HEK293 (cell line): Measurements from ENCODE around the gene PINLYP.

Experiments used
- BCL11B ChIP-seq: fragments of 450-650 bp; formaldehyde crosslinking; IDR thresholded peaks from 2 replicates; pipeline ENCODE4 v1.5.1; 2016; ENCODE audit warnings: low read depth, missing biosample characterization, missing genetic modification characterization
- GLIS1 ChIP-seq: fragments of 450-650 bp; formaldehyde crosslinking; IDR thresholded peaks from 2 replicates; pipeline ENCODE4 v1.5.1; 2016; ENCODE audit warnings: missing biosample characterization, missing genetic modification characterization
- IKZF3 ChIP-seq: fragments of 450-650 bp; IDR thresholded peaks from 2 replicates; pipeline ENCODE4 v1.5.0; 2018; ENCODE audit warnings: missing biosample characterization, mild to moderate bottlenecking, missing genetic modification characterization, moderate library complexity
- MZF1 ChIP-seq: fragments of 450-650 bp; formaldehyde crosslinking; IDR thresholded peaks from 2 replicates; pipeline ENCODE4 v1.5.1; 2017; ENCODE audit warnings: missing biosample characterization, missing genetic modification characterization, borderline replicate concordance
- ZBTB17 ChIP-seq: fragments of 450-650 bp; formaldehyde crosslinking; IDR thresholded peaks from 2 replicates; pipeline ENCODE4 v1.5.1; 2016; ENCODE audit warnings: missing biosample characterization, missing genetic modification characterization
- ZBTB48 ChIP-seq: fragments of 450-650 bp; formaldehyde crosslinking; IDR thresholded peaks from 2 replicates; pipeline ENCODE4 v1.5.1; 2016; ENCODE audit warnings: missing biosample characterization, missing genetic modification characterization
- ZFP3 ChIP-seq: fragments of 450-650 bp; formaldehyde crosslinking; IDR thresholded peaks from 2 replicates; pipeline ENCODE4 v1.5.1; 2016; ENCODE audit warnings: low read depth, missing biosample characterization, missing genetic modification characterization
- ZNF114 ChIP-seq: fragments of 450-650 bp; formaldehyde crosslinking; IDR thresholded peaks from 2 replicates; pipeline ENCODE4 v1.5.0; 2017; ENCODE audit warnings: missing biosample characterization, missing genetic modification characterization
- ZNF140 ChIP-seq: fragments of 450-650 bp; formaldehyde crosslinking; IDR thresholded peaks from 2 replicates; pipeline ENCODE4 v1.5.1; 2016; ENCODE audit warnings: missing biosample characterization, missing genetic modification characterization
- ZNF155 ChIP-seq: fragments of 450-650 bp; formaldehyde crosslinking; IDR thresholded peaks from 2 replicates; pipeline ENCODE4 v1.5.1; 2016; ENCODE audit warnings: missing biosample characterization, missing genetic modification characterization
- ZNF174 ChIP-seq: fragments of 450-650 bp; formaldehyde crosslinking; IDR thresholded peaks from 2 replicates; pipeline ENCODE4 v1.5.0; 2017; ENCODE audit warnings: missing biosample characterization, mild to moderate bottlenecking, missing genetic modification characterization
- ZNF19 ChIP-seq: fragments of 450-650 bp; formaldehyde crosslinking; IDR thresholded peaks from 2 replicates; pipeline ENCODE4; 2016; ENCODE audit warnings: missing biosample characterization, missing genetic modification characterization, low read depth
- ZNF214 ChIP-seq: fragments of 450-650 bp; formaldehyde crosslinking; IDR thresholded peaks from 2 replicates; pipeline ENCODE4 v1.5.1; 2017; ENCODE audit warnings: missing biosample characterization, mild to moderate bottlenecking, missing genetic modification characterization, borderline replicate concordance
- ZNF266 ChIP-seq: fragments of 450-650 bp; formaldehyde crosslinking; IDR thresholded peaks from 2 replicates; pipeline ENCODE4 v1.5.1; 2016; ENCODE audit warnings: missing biosample characterization, missing genetic modification characterization, low read depth
- ZNF354C ChIP-seq: fragments of 450-650 bp; formaldehyde crosslinking; IDR thresholded peaks from 2 replicates; pipeline ENCODE4 v1.5.1; 2016; ENCODE audit warnings: missing biosample characterization, missing genetic modification characterization, low read depth, borderline replicate concordance
- ZNF366 ChIP-seq: fragments of 450-650 bp; formaldehyde crosslinking; conservative IDR thresholded peaks from 2 replicates; pipeline ENCODE4 v1.5.1; 2016; ENCODE audit warnings: missing biosample characterization, missing genetic modification characterization
- ZNF423 ChIP-seq: fragments of 450-650 bp; formaldehyde crosslinking; IDR thresholded peaks from 2 replicates; pipeline ENCODE4 v1.5.1; 2016; ENCODE audit warnings: missing biosample characterization, missing genetic modification characterization
- ZNF521 ChIP-seq: fragments of 450-650 bp; formaldehyde crosslinking; IDR thresholded peaks from 2 replicates; pipeline ENCODE4 v1.5.1; 2017; ENCODE audit warnings: missing biosample characterization, mild to moderate bottlenecking, missing genetic modification characterization
- ZNF555 ChIP-seq: fragments of 450-650 bp; formaldehyde crosslinking; conservative IDR thresholded peaks from 2 replicates; pipeline ENCODE4 v1.5.1; 2017; ENCODE audit warnings: missing biosample characterization, mild to moderate bottlenecking, missing genetic modification characterization, inconsistent platforms
- ZNF596 ChIP-seq: fragments of 450-650 bp; IDR thresholded peaks from 2 replicates; pipeline ENCODE4 v1.5.0; 2018; ENCODE audit warnings: missing biosample characterization, mild to moderate bottlenecking, missing genetic modification characterization, moderate library complexity
- ZNF623 ChIP-seq: fragments of 450-650 bp; formaldehyde crosslinking; IDR thresholded peaks from 2 replicates; pipeline ENCODE4 v1.5.1; 2016; ENCODE audit warnings: missing biosample characterization, missing genetic modification characterization
- ZNF624 ChIP-seq: fragments of 450-650 bp; formaldehyde crosslinking; IDR thresholded peaks from 2 replicates; pipeline ENCODE4 v1.5.1; 2017; ENCODE audit warnings: missing biosample characterization, missing genetic modification characterization
- ZNF629 ChIP-seq: fragments of 450-650 bp; formaldehyde crosslinking; IDR thresholded peaks from 2 replicates; pipeline ENCODE4 v1.5.1; 2017; ENCODE audit warnings: missing biosample characterization, missing genetic modification characterization
- ZNF677 ChIP-seq: fragments of 450-650 bp; IDR thresholded peaks from 2 replicates; pipeline ENCODE4 v1.5.0; 2018; ENCODE audit warnings: missing biosample characterization, mild to moderate bottlenecking, missing genetic modification characterization, moderate library complexity
- ZNF76 ChIP-seq: fragments of 450-650 bp; formaldehyde crosslinking; IDR thresholded peaks from 2 replicates; pipeline ENCODE4; 2016; ENCODE audit warnings: low read depth, missing biosample characterization, missing genetic modification characterization, borderline replicate concordance
- TF ChIP-seq, protein P1 (sequence below): fragments of 450-650 bp; formaldehyde crosslinking; IDR thresholded peaks from 2 replicates; pipeline ENCODE4 v1.5.1; 2016; ENCODE audit warnings: missing biosample characterization, missing genetic modification characterization
- TF ChIP-seq, protein P2 (sequence below): fragments of 450-650 bp; formaldehyde crosslinking; IDR thresholded peaks from 2 replicates; pipeline ENCODE4 v1.5.1; 2017; ENCODE audit warnings: missing biosample characterization, missing genetic modification characterization
- TF ChIP-seq, protein P3 (sequence below): fragments of 450-650 bp; formaldehyde crosslinking; conservative IDR thresholded peaks from 2 replicates; pipeline ENCODE4 v1.5.1; 2016; ENCODE audit warnings: low read depth, missing biosample characterization, missing genetic modification characterization
- TF ChIP-seq, protein P4 (sequence below): fragments of 450-650 bp; formaldehyde crosslinking; IDR thresholded peaks from 2 replicates; pipeline ENCODE4 v1.5.1; 2017; ENCODE audit warnings: missing biosample characterization, missing genetic modification characterization
- TF ChIP-seq, protein P5 (sequence below): fragments of 450-650 bp; formaldehyde crosslinking; IDR thresholded peaks from 2 replicates; pipeline ENCODE4 v1.5.1; 2016; ENCODE audit warnings: missing biosample characterization, missing genetic modification characterization

Gene PINLYP

DNA sequence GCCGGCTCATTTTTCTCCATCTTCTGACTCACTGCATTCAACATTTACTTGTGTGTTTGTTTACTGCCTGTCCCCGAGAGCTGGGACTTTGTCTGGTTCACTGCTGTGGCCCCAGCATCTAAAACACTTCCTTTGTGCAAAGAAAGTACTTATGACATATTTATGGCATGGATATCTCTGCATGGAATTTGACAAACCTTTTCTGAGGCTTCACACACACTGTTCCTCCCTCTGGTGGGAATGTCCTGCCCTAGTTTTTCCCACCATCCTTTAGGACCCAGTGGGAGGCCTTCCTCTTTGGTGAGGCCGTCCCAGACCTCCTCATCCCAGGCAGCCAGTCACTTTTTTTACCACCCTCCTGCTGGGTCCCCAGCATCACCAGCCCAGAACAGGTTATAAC is 34.9 kb downstream of the PINLYP start (continued):
- no peak for TF ChIP-seq ZNF555 (tag by site-specific recombination)
- TF ChIP-seq, protein P1, sequence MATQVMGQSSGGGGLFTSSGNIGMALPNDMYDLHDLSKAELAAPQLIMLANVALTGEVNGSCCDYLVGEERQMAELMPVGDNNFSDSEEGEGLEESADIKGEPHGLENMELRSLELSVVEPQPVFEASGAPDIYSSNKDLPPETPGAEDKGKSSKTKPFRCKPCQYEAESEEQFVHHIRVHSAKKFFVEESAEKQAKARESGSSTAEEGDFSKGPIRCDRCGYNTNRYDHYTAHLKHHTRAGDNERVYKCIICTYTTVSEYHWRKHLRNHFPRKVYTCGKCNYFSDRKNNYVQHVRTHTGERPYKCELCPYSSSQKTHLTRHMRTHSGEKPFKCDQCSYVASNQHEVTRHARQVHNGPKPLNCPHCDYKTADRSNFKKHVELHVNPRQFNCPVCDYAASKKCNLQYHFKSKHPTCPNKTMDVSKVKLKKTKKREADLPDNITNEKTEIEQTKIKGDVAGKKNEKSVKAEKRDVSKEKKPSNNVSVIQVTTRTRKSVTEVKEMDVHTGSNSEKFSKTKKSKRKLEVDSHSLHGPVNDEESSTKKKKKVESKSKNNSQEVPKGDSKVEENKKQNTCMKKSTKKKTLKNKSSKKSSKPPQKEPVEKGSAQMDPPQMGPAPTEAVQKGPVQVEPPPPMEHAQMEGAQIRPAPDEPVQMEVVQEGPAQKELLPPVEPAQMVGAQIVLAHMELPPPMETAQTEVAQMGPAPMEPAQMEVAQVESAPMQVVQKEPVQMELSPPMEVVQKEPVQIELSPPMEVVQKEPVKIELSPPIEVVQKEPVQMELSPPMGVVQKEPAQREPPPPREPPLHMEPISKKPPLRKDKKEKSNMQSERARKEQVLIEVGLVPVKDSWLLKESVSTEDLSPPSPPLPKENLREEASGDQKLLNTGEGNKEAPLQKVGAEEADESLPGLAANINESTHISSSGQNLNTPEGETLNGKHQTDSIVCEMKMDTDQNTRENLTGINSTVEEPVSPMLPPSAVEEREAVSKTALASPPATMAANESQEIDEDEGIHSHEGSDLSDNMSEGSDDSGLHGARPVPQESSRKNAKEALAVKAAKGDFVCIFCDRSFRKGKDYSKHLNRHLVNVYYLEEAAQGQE, result no peak
- no peak for TF ChIP-seq ZNF623
- TF ChIP-seq ZFP3 (tag by site-specific recombination), result no peak
- TF ChIP-seq ZNF266, result no peak
- TF ChIP-seq, protein P2, sequence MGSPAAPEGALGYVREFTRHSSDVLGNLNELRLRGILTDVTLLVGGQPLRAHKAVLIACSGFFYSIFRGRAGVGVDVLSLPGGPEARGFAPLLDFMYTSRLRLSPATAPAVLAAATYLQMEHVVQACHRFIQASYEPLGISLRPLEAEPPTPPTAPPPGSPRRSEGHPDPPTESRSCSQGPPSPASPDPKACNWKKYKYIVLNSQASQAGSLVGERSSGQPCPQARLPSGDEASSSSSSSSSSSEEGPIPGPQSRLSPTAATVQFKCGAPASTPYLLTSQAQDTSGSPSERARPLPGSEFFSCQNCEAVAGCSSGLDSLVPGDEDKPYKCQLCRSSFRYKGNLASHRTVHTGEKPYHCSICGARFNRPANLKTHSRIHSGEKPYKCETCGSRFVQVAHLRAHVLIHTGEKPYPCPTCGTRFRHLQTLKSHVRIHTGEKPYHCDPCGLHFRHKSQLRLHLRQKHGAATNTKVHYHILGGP (tag by site-specific recombination), result no peak
- no peak for TF ChIP-seq ZBTB48 (tag by site-specific recombination)
- TF ChIP-seq ZNF155, result no peak
- TF ChIP-seq ZNF624, result no peak
- TF ChIP-seq ZNF366 (tag by site-specific recombination), result no peak
- TF ChIP-seq ZNF19, result no peak
- TF ChIP-seq ZNF140 (tag by site-specific recombination), result no peak
- TF ChIP-seq MZF1, result no peak
- peak; percentile 69 for TF ChIP-seq ZNF629 (tag by site-specific recombination)
- TF ChIP-seq ZNF174, result no peak
- peak; percentile 71; the same call in 1 of the 2 replicates for TF ChIP-seq IKZF3 (tag by site-specific recombination)
- no peak for TF ChIP-seq ZBTB17
- TF ChIP-seq ZNF76 (tag by site-specific recombination), result peak; percentile 71
- peak; percentile 93 for TF ChIP-seq GLIS1 (tag by site-specific recombination)
- no peak for TF ChIP-seq ZNF114 (tag by site-specific recombination)
- TF ChIP-seq, protein P3, sequence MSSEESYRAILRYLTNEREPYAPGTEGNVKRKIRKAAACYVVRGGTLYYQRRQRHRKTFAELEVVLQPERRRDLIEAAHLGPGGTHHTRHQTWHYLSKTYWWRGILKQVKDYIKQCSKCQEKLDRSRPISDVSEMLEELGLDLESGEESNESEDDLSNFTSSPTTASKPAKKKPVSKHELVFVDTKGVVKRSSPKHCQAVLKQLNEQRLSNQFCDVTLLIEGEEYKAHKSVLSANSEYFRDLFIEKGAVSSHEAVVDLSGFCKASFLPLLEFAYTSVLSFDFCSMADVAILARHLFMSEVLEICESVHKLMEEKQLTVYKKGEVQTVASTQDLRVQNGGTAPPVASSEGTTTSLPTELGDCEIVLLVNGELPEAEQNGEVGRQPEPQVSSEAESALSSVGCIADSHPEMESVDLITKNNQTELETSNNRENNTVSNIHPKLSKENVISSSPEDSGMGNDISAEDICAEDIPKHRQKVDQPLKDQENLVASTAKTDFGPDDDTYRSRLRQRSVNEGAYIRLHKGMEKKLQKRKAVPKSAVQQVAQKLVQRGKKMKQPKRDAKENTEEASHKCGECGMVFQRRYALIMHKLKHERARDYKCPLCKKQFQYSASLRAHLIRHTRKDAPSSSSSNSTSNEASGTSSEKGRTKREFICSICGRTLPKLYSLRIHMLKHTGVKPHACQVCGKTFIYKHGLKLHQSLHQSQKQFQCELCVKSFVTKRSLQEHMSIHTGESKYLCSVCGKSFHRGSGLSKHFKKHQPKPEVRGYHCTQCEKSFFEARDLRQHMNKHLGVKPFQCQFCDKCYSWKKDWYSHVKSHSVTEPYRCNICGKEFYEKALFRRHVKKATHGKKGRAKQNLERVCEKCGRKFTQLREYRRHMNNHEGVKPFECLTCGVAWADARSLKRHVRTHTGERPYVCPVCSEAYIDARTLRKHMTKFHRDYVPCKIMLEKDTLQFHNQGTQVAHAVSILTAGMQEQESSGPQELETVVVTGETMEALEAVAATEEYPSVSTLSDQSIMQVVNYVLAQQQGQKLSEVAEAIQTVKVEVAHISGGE (tag by site-specific recombination), result no peak
- TF ChIP-seq ZNF354C (tag by site-specific recombination), result no peak
- TF ChIP-seq, protein P4, sequence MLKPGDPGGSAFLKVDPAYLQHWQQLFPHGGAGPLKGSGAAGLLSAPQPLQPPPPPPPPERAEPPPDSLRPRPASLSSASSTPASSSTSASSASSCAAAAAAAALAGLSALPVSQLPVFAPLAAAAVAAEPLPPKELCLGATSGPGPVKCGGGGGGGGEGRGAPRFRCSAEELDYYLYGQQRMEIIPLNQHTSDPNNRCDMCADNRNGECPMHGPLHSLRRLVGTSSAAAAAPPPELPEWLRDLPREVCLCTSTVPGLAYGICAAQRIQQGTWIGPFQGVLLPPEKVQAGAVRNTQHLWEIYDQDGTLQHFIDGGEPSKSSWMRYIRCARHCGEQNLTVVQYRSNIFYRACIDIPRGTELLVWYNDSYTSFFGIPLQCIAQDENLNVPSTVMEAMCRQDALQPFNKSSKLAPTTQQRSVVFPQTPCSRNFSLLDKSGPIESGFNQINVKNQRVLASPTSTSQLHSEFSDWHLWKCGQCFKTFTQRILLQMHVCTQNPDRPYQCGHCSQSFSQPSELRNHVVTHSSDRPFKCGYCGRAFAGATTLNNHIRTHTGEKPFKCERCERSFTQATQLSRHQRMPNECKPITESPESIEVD (tag by site-specific recombination), result peak; percentile 78; the same call in 1 of the 2 replicates
- TF ChIP-seq ZNF677 (tag by site-specific recombination), result no peak
- TF ChIP-seq ZNF521, result no peak
- TF ChIP-seq, protein P5, sequence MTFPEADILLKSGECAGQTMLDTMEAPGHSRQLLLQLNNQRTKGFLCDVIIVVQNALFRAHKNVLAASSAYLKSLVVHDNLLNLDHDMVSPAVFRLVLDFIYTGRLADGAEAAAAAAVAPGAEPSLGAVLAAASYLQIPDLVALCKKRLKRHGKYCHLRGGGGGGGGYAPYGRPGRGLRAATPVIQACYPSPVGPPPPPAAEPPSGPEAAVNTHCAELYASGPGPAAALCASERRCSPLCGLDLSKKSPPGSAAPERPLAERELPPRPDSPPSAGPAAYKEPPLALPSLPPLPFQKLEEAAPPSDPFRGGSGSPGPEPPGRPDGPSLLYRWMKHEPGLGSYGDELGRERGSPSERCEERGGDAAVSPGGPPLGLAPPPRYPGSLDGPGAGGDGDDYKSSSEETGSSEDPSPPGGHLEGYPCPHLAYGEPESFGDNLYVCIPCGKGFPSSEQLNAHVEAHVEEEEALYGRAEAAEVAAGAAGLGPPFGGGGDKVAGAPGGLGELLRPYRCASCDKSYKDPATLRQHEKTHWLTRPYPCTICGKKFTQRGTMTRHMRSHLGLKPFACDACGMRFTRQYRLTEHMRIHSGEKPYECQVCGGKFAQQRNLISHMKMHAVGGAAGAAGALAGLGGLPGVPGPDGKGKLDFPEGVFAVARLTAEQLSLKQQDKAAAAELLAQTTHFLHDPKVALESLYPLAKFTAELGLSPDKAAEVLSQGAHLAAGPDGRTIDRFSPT (tag by site-specific recombination), result no peak
- no peak for TF ChIP-seq ZNF214
- TF ChIP-seq ZNF596 (tag by site-specific recombination), result no peak
- no peak for TF ChIP-seq ZNF423
- no peak for TF ChIP-seq BCL11B (tag by site-specific recombination)
